GM18505 (cell line): ENCODE measurements around the gene PACSIN1.

Source experiments
- ATAC-seq: cut with Tn5 transposase; IDR thresholded peaks from one replicate; pipeline ENCODE4 v1.9.1; 2021; ENCODE audit not compliant: unreplicated experiment
- POLR2A ChIP-seq: IDR thresholded peaks from 4 replicates; pipeline ENCODE4 v1.6.1; 2011; ENCODE audit warnings: borderline replicate concordance; ENCODE audit not compliant: insufficient read depth, insufficient read length; ENCODE audit errors: extremely low read depth

The PACSIN1 gene

DNA sequence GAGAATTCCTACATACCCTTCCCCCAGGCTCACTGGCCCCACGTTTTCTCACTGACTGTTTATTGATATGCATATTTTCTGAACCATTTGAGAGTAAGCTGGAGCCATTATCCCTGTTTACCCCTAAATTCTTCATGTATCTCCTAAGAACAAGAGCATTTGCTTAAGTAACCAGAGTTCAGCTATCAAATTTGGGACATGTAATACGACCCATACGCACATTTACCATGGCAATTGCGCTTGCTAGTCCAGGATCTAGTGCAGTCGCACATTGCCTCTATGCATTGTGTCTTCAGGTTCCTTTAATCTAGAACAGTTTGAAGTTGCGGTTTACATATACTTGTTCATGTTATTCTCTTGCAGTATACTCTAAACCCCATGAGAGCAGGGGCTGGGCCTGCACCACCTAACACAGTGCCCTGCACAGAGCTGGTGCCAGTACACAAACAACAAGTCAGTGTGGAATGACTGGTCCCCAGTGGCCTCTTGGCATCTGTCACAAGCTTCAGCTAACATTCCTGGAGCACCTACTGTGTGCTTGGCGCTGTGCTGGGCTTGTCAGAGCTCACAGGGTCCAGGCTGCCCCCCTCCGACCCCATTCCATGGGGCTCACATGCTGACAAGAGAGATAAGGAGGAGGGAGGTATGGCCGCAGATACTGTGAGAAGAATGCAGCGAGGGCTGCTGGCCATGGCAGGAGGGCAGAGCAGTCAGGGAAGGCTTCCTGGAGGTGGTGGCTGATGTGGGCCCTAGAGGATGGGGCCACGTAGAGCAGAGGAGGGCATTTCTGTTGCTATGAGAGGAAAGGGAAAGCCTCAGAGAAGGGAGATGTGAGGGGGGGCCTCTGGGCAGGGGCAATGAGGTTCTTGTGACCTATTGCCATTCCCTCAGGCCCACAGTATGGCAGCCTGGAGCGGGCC, 62.1 kb downstream of the PACSIN1 start:
- no peak for TF ChIP-seq POLR2A
- ATAC-seq, result no peak

DNA sequence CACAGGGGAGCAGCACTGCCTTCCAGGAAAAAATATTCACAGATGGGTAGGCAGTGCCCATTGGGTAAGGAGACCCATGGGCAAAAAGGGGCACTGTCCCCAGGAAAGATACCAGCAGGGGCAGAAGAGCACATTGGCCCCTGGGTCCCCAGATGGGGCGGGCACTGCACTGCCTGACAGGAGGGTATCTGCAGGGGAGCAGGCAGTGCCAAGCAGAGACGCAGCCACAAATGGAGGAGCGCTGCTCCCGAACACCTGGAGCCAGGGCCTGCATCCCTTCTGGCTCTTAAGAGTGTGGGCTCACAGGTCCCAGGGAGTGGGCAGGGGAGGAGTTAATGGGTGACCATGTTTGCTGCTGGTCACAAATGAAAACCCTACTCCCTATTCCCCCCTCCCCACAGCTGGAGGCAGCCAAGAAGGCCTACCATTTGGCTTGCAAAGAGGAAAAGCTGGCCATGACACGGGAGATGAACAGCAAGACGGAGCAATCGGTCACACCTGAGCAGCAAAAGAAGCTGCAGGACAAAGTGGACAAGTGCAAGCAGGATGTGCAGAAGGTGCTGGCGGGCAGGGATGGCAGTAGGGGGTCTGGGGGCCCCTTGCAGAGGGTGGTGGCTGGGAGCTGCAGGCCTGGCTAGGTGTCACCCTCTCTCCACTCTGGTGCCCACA, 63.3 kb downstream of the PACSIN1 start:
- TF ChIP-seq POLR2A, result no peak
- ATAC-seq, result no peak

DNA sequence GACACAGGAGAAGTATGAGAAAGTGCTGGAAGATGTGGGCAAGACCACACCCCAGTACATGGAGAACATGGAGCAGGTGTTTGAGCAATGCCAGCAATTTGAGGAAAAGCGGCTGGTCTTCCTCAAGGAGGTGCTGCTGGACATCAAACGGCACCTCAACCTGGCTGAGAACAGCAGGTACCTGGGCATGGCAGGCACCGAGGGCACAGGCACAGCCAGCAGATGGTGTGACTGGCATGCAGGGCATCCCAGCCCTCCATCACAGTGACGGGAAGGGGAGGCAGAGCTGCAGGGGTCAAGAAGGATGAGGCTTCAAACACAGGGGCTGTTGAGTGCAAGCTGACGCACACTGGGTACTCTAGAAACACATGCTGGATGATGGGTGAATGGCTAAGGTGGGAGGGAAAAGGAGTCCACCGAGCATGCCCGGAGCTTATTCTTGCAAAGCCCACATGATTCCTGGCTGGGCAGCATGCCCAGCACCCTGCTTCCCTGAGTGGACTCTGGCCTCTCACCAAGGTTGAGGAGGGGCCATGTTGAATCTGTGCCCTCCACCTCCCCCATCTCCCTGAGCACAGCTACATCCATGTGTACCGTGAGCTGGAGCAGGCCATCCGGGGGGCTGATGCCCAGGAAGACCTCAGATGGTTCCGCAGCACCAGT, 63.9 kb downstream of the PACSIN1 start:
- TF ChIP-seq POLR2A, result no peak
- ATAC-seq, result no peak

DNA sequence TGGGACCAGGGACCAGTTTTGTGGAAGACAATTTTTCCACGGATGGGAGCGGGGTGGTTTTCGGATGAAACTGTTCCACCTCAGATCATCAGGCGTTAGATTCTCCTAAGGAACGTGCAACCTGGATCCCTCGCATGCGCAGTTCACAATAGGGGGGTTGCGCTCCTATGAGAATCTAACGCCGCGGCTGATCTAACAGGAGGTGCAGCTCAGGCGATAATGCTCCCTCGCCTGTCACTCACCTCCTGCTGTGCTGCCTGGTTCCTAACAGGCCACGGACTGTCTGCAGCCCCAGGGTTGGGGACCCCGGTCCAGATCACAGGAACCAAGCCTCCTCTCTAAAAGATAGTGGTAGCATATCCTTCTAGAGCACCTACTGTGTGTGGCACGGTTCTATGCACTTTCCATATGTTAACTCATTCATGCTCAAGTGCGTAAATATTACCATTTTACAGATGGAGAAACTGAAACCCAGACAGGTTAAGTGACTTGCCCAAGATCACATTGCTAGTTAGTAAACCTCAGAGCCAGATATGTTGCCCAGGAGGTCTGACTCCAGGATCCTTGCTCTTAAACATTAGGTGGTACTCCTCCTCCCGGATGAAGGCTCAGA, 65.0 kb downstream of the PACSIN1 start:
- ATAC-seq, result no peak
- TF ChIP-seq POLR2A, result no peak

DNA sequence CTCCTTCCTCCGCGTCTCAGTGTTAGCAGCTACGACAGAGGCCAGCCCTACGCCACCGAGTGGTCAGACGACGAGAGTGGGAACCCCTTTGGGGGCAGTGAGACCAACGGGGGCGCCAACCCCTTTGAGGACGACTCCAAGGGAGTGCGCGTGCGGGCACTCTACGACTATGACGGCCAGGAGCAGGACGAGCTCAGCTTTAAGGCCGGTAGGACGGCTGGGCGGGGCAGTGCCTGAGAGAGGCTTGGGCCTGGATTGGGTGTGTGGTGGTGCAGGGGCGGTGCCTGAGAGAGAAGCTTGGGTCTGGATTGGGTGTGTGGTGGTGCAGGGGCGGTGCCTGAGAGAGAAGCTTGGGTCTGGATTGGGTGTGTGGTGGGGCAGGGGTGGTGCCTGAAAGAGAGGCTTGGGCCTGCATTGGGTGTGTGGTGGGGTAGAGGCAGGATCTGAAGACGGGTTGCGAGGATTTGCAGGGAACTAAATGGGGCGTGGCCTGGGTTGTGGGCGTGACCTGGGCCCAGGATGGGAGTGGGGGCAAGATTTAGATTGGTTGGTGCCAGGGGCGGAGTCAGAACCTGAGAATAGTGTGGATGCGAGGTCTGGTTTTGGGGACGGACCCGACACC, 65.8 kb downstream of the PACSIN1 start:
- TF ChIP-seq POLR2A, result peak; percentile 57
- ATAC-seq, result no peak

DNA sequence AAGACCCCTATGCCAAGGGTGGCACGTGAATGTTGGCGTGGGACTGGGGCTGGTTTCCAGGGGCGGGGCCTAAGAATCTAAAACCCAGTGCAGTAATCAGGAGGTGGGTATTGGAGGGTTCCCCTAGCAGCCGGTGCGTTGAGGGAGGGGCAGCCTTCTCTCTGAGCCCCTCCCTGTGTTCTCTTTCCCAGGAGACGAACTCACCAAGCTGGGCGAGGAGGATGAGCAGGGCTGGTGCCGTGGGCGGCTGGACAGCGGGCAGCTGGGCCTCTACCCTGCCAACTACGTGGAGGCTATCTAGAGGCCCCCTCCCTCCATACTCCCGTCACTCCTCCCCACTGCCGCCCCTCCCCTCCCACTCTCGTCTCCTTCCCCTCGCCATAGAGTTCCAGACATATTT, 66.4 kb downstream of the PACSIN1 start:
- no peak for TF ChIP-seq POLR2A
- ATAC-seq, result no peak

DNA sequence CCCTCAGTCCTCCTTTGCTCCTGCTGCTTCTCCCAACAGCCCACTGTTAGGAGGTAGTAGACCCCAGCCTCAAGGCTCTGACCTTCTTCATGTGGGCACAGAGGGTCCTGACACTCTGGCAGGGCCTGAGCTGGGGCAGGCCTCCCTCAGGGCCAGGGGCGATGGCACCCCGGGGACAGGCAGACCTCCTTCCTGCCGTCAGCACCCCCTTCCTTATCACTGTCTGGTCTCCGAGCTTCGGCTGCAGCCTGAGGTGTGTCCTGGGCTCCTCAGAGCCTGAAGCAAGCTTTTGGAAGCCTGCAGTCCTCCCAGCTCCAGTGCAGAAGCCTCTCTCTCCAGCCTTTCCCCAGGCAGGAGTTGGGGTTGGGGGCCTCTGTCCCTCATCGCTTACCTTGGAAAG, 68.3 kb downstream of the PACSIN1 start:
- TF ChIP-seq POLR2A, result no peak
- ATAC-seq, result no peak

DNA sequence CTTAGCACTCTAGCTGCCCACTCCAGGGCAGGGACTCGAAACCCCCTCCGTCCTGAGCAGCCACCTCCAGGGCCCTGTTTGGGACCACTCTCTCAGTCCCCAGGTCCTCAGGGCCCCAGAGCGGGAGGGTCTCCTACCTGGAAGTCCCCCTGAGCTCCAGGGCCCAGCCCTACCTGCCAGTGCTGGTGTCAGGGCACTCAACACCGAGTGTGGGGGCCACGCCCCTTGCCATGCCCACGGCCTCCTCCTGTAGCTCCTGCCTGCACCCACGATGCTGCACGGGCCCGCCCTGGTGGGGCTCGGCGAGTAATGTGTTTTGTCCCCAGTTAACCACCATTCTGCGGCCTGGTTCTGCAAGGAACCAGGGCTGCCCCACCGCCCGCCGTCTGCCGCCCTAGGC, 68.8 kb downstream of the PACSIN1 start:
- ATAC-seq, result no peak
- no peak for TF ChIP-seq POLR2A

DNA sequence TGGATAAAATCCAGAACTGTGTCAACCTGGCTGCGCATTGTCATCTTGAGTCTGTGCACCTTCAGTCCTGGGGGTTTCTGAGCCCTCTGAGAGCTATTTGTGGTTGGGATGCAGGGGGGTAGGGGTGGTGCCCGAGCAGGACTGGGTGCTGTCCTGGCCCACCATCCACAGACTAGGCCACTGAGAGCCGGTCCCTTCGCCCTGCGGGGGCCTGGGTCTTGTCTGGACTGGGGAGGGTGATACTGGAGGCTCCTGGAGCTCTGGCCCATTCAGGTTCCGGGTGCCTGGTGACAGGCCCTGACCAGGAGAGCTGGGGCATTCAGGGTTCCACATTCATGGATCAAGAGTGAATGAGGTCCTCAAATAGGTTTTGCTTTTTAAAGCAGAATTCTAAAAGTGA, 69.3 kb downstream of the PACSIN1 start:
- TF ChIP-seq POLR2A, result no peak
- no peak for ATAC-seq

DNA sequence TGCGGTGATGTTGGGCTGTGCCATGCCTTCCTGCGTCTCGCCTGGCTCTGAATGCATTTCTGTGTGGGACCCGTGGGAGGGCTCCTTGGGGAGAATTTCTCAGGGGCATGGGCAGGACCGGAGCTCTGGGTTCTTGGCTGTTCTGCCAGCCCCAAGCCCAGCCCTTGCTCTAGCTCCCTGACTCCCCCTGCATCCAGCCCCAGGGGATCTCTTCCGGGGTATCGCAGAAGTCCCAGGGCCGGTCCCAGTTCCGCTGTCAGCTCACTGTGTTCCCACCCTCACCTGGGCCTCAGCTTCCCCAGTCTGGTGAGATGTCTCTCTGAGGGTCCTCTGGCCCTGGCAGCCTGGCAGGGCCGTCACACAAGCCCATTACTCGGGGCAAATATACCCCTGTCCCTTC, 69.8 kb downstream of the PACSIN1 start:
- ATAC-seq, result no peak
- TF ChIP-seq POLR2A, result no peak

DNA sequence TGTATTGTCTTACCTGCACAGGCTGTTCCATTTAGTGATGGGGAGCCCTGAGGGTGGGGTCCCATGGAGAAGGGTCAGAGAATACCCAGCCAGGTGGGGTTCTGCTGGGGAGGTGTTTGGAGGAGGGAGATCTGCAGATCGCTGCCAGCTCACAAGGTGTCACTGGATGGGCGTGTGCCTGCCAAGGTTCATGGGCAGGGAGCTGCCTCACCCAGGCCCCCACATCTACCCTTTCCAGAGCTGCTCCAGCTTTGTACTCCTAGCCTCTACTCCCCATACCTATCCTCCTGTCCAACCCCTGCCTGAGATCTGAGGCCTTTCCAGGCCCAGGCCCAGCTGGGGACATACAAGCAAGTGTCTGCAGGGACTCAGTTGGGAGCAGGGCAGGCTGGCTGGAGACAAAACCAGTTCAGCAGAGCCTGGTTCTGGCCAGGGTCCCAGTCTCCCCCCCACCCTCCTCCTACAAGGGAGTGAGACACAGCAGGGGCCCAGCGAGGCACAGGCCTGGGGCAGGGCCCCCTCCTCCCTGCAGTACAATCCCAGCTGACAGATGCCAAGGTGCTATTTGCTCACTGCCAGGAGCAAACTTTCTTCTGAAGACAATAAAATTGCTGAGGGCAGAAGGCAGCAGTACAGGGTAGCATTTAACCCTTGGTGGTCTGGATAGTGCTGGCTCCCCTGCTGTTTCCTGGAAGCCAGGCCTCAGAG, 70.5 kb downstream of the PACSIN1 start:
- no peak for ATAC-seq
- TF ChIP-seq POLR2A, result no peak
